GM12801 (cell line): Measurements from ENCODE around the gene HECA.

ENCODE experiments used
- CTCF ChIP-seq: IDR thresholded peaks from one replicate; pipeline ENCODE4 v1.5.1; 2011; ENCODE audit warnings: control low read depth; ENCODE audit not compliant: insufficient read length; ENCODE audit errors: extremely low read depth

Gene HECA

DNA sequence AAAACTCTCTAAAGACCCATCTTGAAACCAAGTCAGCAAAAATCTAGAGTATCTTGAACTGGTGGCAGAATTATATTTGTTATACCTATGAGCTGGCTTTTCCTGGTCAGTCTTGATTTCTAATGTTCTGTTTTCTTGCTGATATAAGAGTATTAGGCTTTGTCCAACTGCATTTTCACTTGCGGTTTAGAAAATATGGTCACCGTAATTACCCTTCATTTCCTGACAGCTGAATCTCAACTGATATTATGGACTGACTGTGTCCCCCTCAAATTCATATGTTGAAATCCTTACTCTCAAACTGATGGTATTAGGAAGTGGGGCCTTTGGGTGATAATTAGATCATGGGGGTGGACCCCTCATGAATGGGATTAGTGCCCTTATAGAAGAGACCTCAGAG lies 84.9 kb downstream of the HECA start:
- TF ChIP-seq CTCF: no peak
